NOMO-1 (cell line): ENCODE data around the gene USF2.
A peak's percentile ranks its signal among the peaks of the same experiment; 100 is the strongest.

Experiments
- DNase-seq, 2 experiments: peaks; one replicate each; lab custom pipeline; 2025; ENCODE audit not compliant: unreplicated experiment in 2 of 2; lab: John Stamatoyannopoulos, UW

The USF2 gene

GRCh38 chr19:35317464-35318043, 48.8 kb downstream of the USF2 start:
- no peak for DNase-seq

GRCh38 chr19:35318679-35319448, 50.1 kb downstream of the USF2 start:
- peak; percentile 33 to 67 for DNase-seq

GRCh38 chr19:35320065-35320713, 51.4 kb downstream of the USF2 start:
- DNase-seq, result peak; percentile 62 to 63

DNA sequence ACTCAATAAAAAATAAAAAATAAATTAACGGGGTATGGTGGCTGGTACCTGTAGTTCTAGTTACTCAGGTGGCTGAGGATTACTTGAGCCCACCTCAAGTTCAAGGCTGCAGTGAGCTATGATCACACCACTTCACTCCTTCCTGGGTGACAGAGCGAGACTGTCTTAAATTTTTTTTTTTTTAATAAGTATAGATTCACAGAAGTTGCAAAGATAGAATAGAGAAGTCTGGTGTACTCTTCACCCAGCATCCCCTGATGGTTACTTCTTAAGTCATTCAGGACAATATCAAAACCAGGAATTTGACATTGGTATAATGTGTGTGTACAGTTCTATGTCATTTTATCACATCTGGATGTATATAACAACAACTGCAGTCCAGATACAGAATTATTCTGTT, 52.5 kb downstream of the USF2 start:
- no peak for DNase-seq

GRCh38 chr19:35322014-35322413, 53.3 kb downstream of the USF2 start:
- DNase-seq, result no peak

DNA sequence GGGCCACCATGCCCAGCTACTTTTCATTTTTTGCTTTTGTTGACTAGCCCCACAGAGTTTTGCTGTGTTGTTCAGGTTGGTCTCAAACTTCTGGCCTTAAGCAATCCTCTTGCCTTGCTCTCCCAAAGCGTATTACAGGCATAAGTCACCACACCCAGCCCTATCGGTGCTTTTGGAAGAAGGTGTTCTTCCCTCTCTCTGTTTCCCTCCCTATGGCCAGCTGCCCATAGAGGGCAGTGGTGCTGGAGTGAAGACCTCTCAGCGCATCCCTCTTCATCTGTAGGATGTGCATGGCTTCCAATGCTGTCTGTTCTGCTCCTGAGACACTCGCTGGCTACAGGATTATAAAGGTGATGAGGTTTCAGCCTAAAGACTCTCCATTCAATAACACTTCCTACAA, 58.9 kb downstream of the USF2 start:
- DNase-seq, result no peak

DNA sequence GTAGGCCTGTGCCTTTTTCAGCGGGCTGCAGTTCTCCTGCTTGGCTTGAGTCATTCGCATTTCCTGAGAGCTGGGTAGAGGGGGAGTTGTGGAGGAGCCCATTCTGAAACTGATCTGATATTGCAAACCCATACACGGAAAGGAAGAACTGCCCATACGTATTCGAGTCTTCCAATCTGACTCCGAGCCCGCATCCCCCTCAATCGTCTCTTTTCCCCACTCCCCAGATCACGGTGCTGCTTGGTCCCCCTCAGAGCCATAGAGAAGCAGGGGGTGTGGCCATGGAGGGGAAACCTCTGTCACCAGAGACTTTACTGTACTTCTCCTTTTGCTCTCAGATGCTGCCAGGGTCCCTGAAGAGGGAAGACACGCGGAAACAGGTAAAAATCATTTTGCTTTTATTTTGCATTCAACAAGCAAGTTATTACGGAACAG, 60.1 kb downstream of the USF2 start, which contains the start of gene CD22:
CD22 (plus strand) TSS at position 337 of the 435 bp plus-strand sequence. CDS start 2,854 bp downstream, outside the sequence.
- peak; percentile 46 to 83 for DNase-seq

DNA sequence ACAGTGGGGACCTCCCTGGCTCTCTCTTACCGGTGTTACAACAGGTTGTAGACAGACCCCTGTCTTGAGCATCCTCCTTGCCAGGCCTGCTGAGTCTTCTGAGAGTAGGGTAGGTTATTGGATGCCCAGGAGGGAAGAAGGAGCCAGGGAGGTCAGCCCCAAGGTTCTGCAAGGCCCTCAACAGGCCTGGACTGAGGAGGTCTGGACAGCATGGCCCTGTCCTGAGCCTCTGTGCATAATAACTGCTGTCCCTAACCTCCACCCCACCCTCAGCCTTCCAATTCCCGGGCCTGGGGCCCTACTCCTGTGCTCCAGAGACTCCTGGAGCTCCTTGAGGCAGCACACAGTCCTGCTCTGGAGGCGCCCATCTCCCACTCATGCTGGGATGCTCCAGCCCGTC, 60.6 kb downstream of the USF2 start:
- no peak for DNase-seq
